K562 (cell line): ENCODE measurements around the gene ISYNA1. TPM values are rescaled to one million over a fixed set of nuclear protein-coding genes. Genes with fewer than 3 reads are reported as not detected.

Experiments
- ATAC-seq: fragments of 200-7000 bp; cut with Tn5 transposase; 3 replicates; pipeline ENCODE4 v1.9.1; 2020; ENCODE audit warnings: moderate library complexity
- BruUV-seq: library from RNA; stranded (reverse); fragments of 400-500 nt; replicated peaks from 2 replicates; lab custom pipeline; 2021; lab: Mats Ljungman, UMichigan
- CTCF ChIA-PET: fragments of 300-600 bp; formaldehyde crosslinking; extraction: SDS; loops from one replicate; lab custom pipeline; 2021; ENCODE audit warnings: low intra/inter-chr PET ratio; lab: Yijun Ruan, JAX
- POLR2A ChIA-PET: fragments of 300-600, 350-650 bp; sonication (Branson Sonifier 250); formaldehyde crosslinking; extraction: SDS; loops from one replicate; lab custom pipeline; 2021; ENCODE audit warnings: antibody characterized with exemption, inconsistent platforms; lab: Yijun Ruan, JAX
- DNase-seq, 4 experiments: peaks; one replicate each; pipeline versions ENCODE4 v3.0.0 to v3.0.0-alpha.2; 2011 to 2018; ENCODE audit warnings: low spot score in 3 of 4, mixed read lengths in 3 of 4; ENCODE audit errors: extremely low read depth in 1 of 4
- FAIRE-seq: peaks from 2 replicates; lab custom pipeline; 2011; peaks lifted over from hg19 to GRCh38; lab: Jason Lieb, UNC
- H2AFZ ChIP-seq: 2 replicates; pipeline ENCODE4 v1.6.0; 2011; ENCODE audit warnings: low read depth, low read length, control low read depth, inconsistent platforms
- H3K27ac ChIP-seq: fragments of 200-600 bp; 3 replicates; pipeline ENCODE4 v1.8.0; 2011; ENCODE audit warnings: low read depth, mild to moderate bottlenecking, control low read depth, inconsistent platforms, low read length, moderate library complexity, mixed read lengths; ENCODE audit errors: extremely low read depth
- H3K27me3 ChIP-seq, 2 experiments: fragments of 300-600 bp in 1 of 2; 2 replicates in 1 of 2; 3 replicates in 1 of 2; pipeline versions ENCODE4 v1.6.0 to v1.8.0; 2011; ENCODE audit warnings: inconsistent platforms in 2 of 2, low read length in 2 of 2, mild to moderate bottlenecking in 1 of 2, mixed read lengths in 1 of 2, moderate library complexity in 1 of 2; ENCODE audit not compliant: control insufficient read depth in 2 of 2, insufficient read depth in 2 of 2
- H3K36me3 ChIP-seq: fragments of 300-600 bp; 3 replicates; pipeline ENCODE4 v1.8.0; 2011; ENCODE audit warnings: mild to moderate bottlenecking, low read length, inconsistent platforms; ENCODE audit not compliant: control insufficient read depth, insufficient read depth
- H3K4me1 ChIP-seq, 2 experiments: fragments of 200-600 bp in 1 of 2; replicated peaks in 1 of 2; 2 replicates in 1 of 2; 3 replicates in 1 of 2; pipeline versions ENCODE4 v1.5.1 to v1.8.0; 2011; ENCODE audit warnings: inconsistent platforms in 2 of 2, low read length in 2 of 2, mild to moderate bottlenecking in 1 of 2, mixed read lengths in 1 of 2, moderate library complexity in 1 of 2; ENCODE audit not compliant: control insufficient read depth in 2 of 2, insufficient read depth in 2 of 2
- H3K4me2 ChIP-seq: 2 replicates; pipeline ENCODE4 v1.6.1; 2011; ENCODE audit warnings: low read length, control low read depth, inconsistent platforms, mixed read lengths; ENCODE audit not compliant: insufficient read depth
- H3K4me3 ChIP-seq: fragments of 200-600 bp; sonication (generic), shearing (Covaris generic); 2 replicates; pipeline ENCODE4 v1.5.1; 2016; ENCODE audit warnings: control low read depth, inconsistent platforms
- H3K79me2 ChIP-seq: fragments of 200-600 bp; 3 replicates; pipeline ENCODE4 v1.8.0; 2011; ENCODE audit warnings: low read length, inconsistent platforms; ENCODE audit not compliant: control insufficient read depth, insufficient read depth
- H3K9ac ChIP-seq, 2 experiments: 2 replicates each; pipeline versions ENCODE4 v1.6.0 to v1.6.1; 2011; ENCODE audit warnings: low read depth in 2 of 2, low read length in 2 of 2, control low read depth in 1 of 2, inconsistent platforms in 1 of 2, mild to moderate bottlenecking in 1 of 2, mixed read lengths in 1 of 2; ENCODE audit not compliant: insufficient read depth in 1 of 2
- H3K9me1 ChIP-seq: one replicate; pipeline ENCODE4 v1.6.0; 2011; ENCODE audit warnings: inconsistent platforms, mild to moderate bottlenecking, low read length, moderate library complexity; ENCODE audit not compliant: control insufficient read depth, insufficient read depth
- H3K9me3 ChIP-seq: replicated peaks from 2 replicates; pipeline ENCODE4 v1.5.1; 2011; ENCODE audit warnings: low read depth, low read length, inconsistent platforms; ENCODE audit not compliant: control insufficient read depth, insufficient read depth
- H4K20me1 ChIP-seq: replicated peaks from 2 replicates; pipeline ENCODE4 v1.6.1; 2011; ENCODE audit warnings: low read length, inconsistent platforms, mixed read lengths; ENCODE audit not compliant: control insufficient read depth, insufficient read depth
- CBX3 ChIP-seq, 2 experiments: IDR thresholded peaks; 1 replicate in 1 of 2; 2 replicates in 1 of 2; pipeline ENCODE4 v1.6.1; 2012; ENCODE audit warnings: inconsistent platforms in 2 of 2, low read length in 2 of 2, borderline replicate concordance in 1 of 2, control low read depth in 1 of 2
- CHAMP1 ChIP-seq: fragments of 450-650 bp; IDR thresholded peaks from 2 replicates; pipeline ENCODE4 v1.6.1; 2016; ENCODE audit warnings: mild to moderate bottlenecking
- E2F8 ChIP-seq: fragments of 450-650 bp; IDR thresholded peaks from 2 replicates; pipeline ENCODE4 v1.7.1; 2018; ENCODE audit warnings: mild to moderate bottlenecking, low read depth; ENCODE audit not compliant: partially characterized antibody
- HSF4 ChIP-seq: fragments of 250-450 bp; sonication (Bioruptor Pico); IDR thresholded peaks from 2 replicates; pipeline ENCODE4 v2.1.2; 2022; ENCODE audit warnings: mild to moderate bottlenecking, moderate library complexity, borderline replicate concordance
- NONO ChIP-seq, 2 experiments: fragments of 200-400 bp in 1 of 2; fragments of 450-650 bp in 1 of 2; formaldehyde crosslinking in 1 of 2; IDR thresholded peaks; 2 replicates each; pipeline ENCODE4 v1.6.1; 2017; ENCODE audit warnings: low read depth in 2 of 2, mild to moderate bottlenecking in 2 of 2, moderate library complexity in 2 of 2, low read length in 1 of 2
- RBM25 ChIP-seq: fragments of 200-400 bp; formaldehyde crosslinking; IDR thresholded peaks from 2 replicates; pipeline ENCODE4 v1.6.1; 2018; ENCODE audit warnings: low read length, low read depth, moderate library complexity; ENCODE audit not compliant: severe bottlenecking
- SIN3A ChIP-seq, 2 experiments: fragments of 150-350 bp in 1 of 2; IDR thresholded peaks; 2 replicates each; pipeline ENCODE4 v1.6.1; 2011 to 2016; ENCODE audit warnings: borderline replicate concordance in 2 of 2, low read depth in 2 of 2, low read length in 2 of 2, mild to moderate bottlenecking in 2 of 2, moderate library complexity in 2 of 2; ENCODE audit not compliant: control insufficient read depth in 1 of 2
- SRSF3 ChIP-seq: fragments of 200-400 bp; formaldehyde crosslinking; IDR thresholded peaks from 2 replicates; pipeline ENCODE4 v1.6.1; 2016; ENCODE audit warnings: mild to moderate bottlenecking, low read length, moderate library complexity; ENCODE audit not compliant: insufficient read depth
- SUPT5H ChIP-seq: fragments of 450-650 bp; IDR thresholded peaks from 2 replicates; pipeline ENCODE4 v1.6.1; 2016
- UBTF ChIP-seq, 2 experiments: IDR thresholded peaks; 2 replicates each; pipeline ENCODE4 v1.6.1; 2012; ENCODE audit warnings: improper control_type of control experiment in 2 of 2, low read depth in 2 of 2, low read length in 2 of 2, borderline replicate concordance in 1 of 2
- WHSC1 ChIP-seq: IDR thresholded peaks from one replicate; pipeline ENCODE4 v1.6.1; 2012; ENCODE audit warnings: low read length, control low read depth, inconsistent platforms
- ZNF277 ChIP-seq: fragments of 250-450 bp; sonication (Bioruptor Pico); IDR thresholded peaks from 2 replicates; pipeline ENCODE4 v1.8.0; 2022; ENCODE audit warnings: inconsistent platforms, mild to moderate bottlenecking, moderate library complexity, borderline replicate concordance
- in situ Hi-C: fragments of 300-500 bp; cut with MboI; formaldehyde crosslinking; loops from 4 replicates; pipeline ENCODE4 v1.15.0; 2018; ENCODE audit warnings: inconsistent platforms, mixed read lengths
- intact Hi-C: fragments of 100-400 bp; cut with micrococcal nuclease; formaldehyde crosslinking; loops from 2 replicates; pipeline ENCODE4 v1.14.2; 2022
- polyA plus RNA-seq, 8 experiments: library from polyadenylated mRNA; depleted of rRNA in 4 of 8; stranded (reverse) in 5 of 8; unstranded in 3 of 8; fragments of >200 nt; fragmentation: Nextera tagmentation in 2 of 8; fragmentation: Illumina TruSeq in 1 of 8; extraction: Ambion mirVana in 2 of 8; extraction: Trizol in 1 of 8; gene quantifications; 2 replicates each; pipeline versions ENCODE4 v1.2.1 to v1.2.3, GENCODE V29; 2011 to 2014; ENCODE audit warnings: inconsistent platforms in 1 of 8, missing spikeins in 1 of 8
- total RNA-seq, 7 experiments: library from RNA; depleted of rRNA in 6 of 7; stranded (reverse); fragments of >200 nt in 6 of 7; fragmentation: Illumina TruSeq in 2 of 7; extraction: Trizol in 2 of 7; gene quantifications; 2 replicates each; pipeline versions ENCODE4 v1.2.1 to v1.2.3, GENCODE V29; 2011 to 2021; ENCODE audit warnings: low replicate concordance in 1 of 7

The ISYNA1 gene
- total and polyA plus RNA-seq, 9 of the 15 experiments (the other 6 are each of a cell fraction or from before 2014, with no cell fraction given), result 21.8 to 460 (median 93.2) TPM

GRCh38 chr19:18389726-18390064, 48.2 kb downstream of the ISYNA1 start:
- ATAC-seq (no peak), FAIRE-seq (no peak), DNase-seq (no peak)
- Histone ChIP-seq H3K4me2 (no peak overlapping the region), H3K4me3 (no peak overlapping the region), H3K9me3 (no peaks in the 10 kb centered on the region), H2AFZ (no peak overlapping the region), H3K9ac (no peak overlapping the region), H3K79me2 (peaks cover 32% of the 10 kb centered on the region), H3K27ac (no peak overlapping the region), H3K27me3 (no peaks in the 10 kb centered on the region), H3K36me3 (peaks cover 32% of the 10 kb centered on the region; the same call in 2 of the 3 replicates), H3K4me1 (peaks cover 14 to 46% of the 10 kb centered on the region in 2 experiments), H3K9me1 (no peaks in the 10 kb centered on the region), H4K20me1 (peaks cover 19% of the 10 kb centered on the region)
- in situ Hi-C loops (no loop called here), intact Hi-C loops (loop anchor here (5.0 kb wide), 1 partner anchor 42 kb away; no protein-coding TSS in a partner anchor)
- POLR2A ChIA-PET, result interaction anchor here (0.6 to 8.1 kb wide), 24 partner anchors 8 to 959 kb away, joined by 3 to 244 read pairs (median 4); partner anchors contain the start of genes JUND, LRRC25, LSM4 and MPV17L2
- no TSS peak for BruUV-seq
- CTCF ChIA-PET, result no interaction called here
- TF ChIP-seq SIN3A (IDR thresholded peaks at IDR 0.05; ENCODE audit: borderline replicate concordance in 2 of 2, control insufficient read depth in 1 of 2, low read depth in 2 of 2, low read length in 2 of 2) (peak in 1 of 2 experiments; percentile 12; a peak in 1 of 4 replicates), UBTF (IDR thresholded peaks at IDR 0.05; ENCODE audit: borderline replicate concordance in 1 of 2, low read depth in 2 of 2, low read length in 2 of 2) (peak in 1 of 2 experiments; percentile 68; a peak in 1 of 4 replicates), RBM25 (peak; percentile 56), NONO (IDR thresholded peaks at IDR 0.05; ENCODE audit: low read depth in 2 of 2, low read length in 1 of 2) (0 out of 4 replicates have a peak, but pooled peaks of 1 of the 2 experiments have one; percentile 40), CBX3 (IDR thresholded peaks at IDR 0.05; ENCODE audit: borderline replicate concordance in 1 of 2, low read length in 2 of 2) (peak in 1 of 2 experiments; percentile 15; a peak in 1 of 3 replicates), WHSC1 (no peak), HSF4 (no peak), ZNF277 (CRISPR knock-in tag) (no peak), E2F8 (peak; percentile 14), SUPT5H (0 out of 2 replicates have a peak, but pooled peaks have one; percentile 24), SRSF3 (no peak), CHAMP1 (peak; percentile 35; the same call in 1 of the 2 replicates)
